Neutrophil (primary cell): ENCODE data around the gene NINL.
"Not testable (repeated sequence)": the region's sequence is repeated elsewhere in the genome, so short reads cannot be mapped to it uniquely, and the experiment has no call there.

Experiments used
- H3K27ac ChIP-seq: fragments of 200-600 bp; sonication (generic); 2 replicates; pipeline ENCODE4 v1.5.1; 2016; ENCODE audit warnings: mild to moderate bottlenecking, moderate library complexity
- H3K27me3 ChIP-seq: fragments of 200-600 bp; sonication (generic); 2 replicates; pipeline ENCODE4 v1.6.0; 2016; ENCODE audit warnings: mild to moderate bottlenecking
- H3K36me3 ChIP-seq: fragments of 200-600 bp; sonication (generic); 2 replicates; pipeline ENCODE4 v1.5.1; 2017
- H3K4me1 ChIP-seq, 2 experiments: fragments of 200-600 bp in 1 of 2; sonication (generic) in 1 of 2; 1 replicate in 1 of 2; 2 replicates in 1 of 2; pipeline versions ENCODE4 v1.5.1 to v1.6.1; 2013 to 2016; ENCODE audit warnings: low read depth in 1 of 2, low read length in 1 of 2, mild to moderate bottlenecking in 1 of 2, moderate library complexity in 1 of 2; ENCODE audit not compliant: control insufficient read depth in 1 of 2, insufficient read depth in 1 of 2
- H3K4me3 ChIP-seq, 2 experiments: fragments of 200-600 bp in 1 of 2; sonication (generic) in 1 of 2; 1 replicate in 1 of 2; 2 replicates in 1 of 2; pipeline ENCODE4 v1.5.1; 2013 to 2016; ENCODE audit warnings: low read depth in 1 of 2, low read length in 1 of 2, mild to moderate bottlenecking in 1 of 2, moderate library complexity in 1 of 2
- H3K9me3 ChIP-seq: fragments of 200-600 bp; sonication (generic); 2 replicates; pipeline ENCODE4 v1.5.1; 2016
- TF ChIP-seq, protein P1 (sequence below): fragments of 200-600 bp; sonication (generic); IDR thresholded peaks from 2 replicates; pipeline ENCODE4 v1.5.1; 2016; ENCODE audit warnings: antibody characterized with exemption

Gene NINL

DNA sequence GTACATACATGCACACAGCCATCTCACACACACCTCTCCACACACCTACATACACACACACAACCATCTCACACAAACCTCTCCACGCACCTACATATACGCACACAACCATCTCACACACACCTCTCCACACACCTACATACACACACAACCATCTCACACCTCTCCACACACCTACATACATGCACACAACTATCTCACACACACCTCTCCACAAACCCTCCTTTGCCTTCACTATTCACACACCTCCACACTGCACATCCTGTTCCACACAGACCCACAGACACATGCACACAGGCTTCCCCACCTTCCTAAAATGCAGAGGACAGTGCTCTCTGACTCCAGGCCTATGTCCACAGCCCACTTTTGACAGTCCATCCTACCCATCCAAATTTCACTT, 16.3 kb upstream of the NINL start:
- H3K27me3 ChIP-seq, result no peaks in the 10 kb centered on the region
- no peaks in the 10 kb centered on the region for H3K9me3 ChIP-seq
- TF ChIP-seq, protein P1, sequence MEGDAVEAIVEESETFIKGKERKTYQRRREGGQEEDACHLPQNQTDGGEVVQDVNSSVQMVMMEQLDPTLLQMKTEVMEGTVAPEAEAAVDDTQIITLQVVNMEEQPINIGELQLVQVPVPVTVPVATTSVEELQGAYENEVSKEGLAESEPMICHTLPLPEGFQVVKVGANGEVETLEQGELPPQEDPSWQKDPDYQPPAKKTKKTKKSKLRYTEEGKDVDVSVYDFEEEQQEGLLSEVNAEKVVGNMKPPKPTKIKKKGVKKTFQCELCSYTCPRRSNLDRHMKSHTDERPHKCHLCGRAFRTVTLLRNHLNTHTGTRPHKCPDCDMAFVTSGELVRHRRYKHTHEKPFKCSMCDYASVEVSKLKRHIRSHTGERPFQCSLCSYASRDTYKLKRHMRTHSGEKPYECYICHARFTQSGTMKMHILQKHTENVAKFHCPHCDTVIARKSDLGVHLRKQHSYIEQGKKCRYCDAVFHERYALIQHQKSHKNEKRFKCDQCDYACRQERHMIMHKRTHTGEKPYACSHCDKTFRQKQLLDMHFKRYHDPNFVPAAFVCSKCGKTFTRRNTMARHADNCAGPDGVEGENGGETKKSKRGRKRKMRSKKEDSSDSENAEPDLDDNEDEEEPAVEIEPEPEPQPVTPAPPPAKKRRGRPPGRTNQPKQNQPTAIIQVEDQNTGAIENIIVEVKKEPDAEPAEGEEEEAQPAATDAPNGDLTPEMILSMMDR, result no peak
- no peaks in the 10 kb centered on the region for H3K36me3 ChIP-seq
- no peak overlapping the region for H3K4me3 ChIP-seq
- no peak overlapping the region for H3K27ac ChIP-seq
- no peaks in the 10 kb centered on the region for H3K4me1 ChIP-seq

- Histone ChIP-seq H3K4me1 (no peaks in the 10 kb centered on the region), H3K27ac (no peak overlapping the region), H3K9me3 (no peaks in the 10 kb centered on the region), H3K4me3 (no peak overlapping the region), H3K27me3 (no peaks in the 10 kb centered on the region), H3K36me3 (no peaks in the 10 kb centered on the region)
- TF ChIP-seq, protein P1, result no peak
These were observed 15.3 kb upstream of the NINL start for GRCh38 chr20:25600632-25601031.

- TF ChIP-seq, protein P1, result no peak
- H3K27me3 ChIP-seq, result peaks cover 23% of the 10 kb centered on the region
- no peak overlapping the region for H3K4me3 ChIP-seq
- H3K36me3 ChIP-seq, result no peaks in the 10 kb centered on the region
- H3K27ac ChIP-seq, result no peak overlapping the region
- H3K4me1 ChIP-seq, result no peaks in the 10 kb centered on the region
- no peaks in the 10 kb centered on the region for H3K9me3 ChIP-seq
These were observed 7.0 kb upstream of the NINL start for GRCh38 chr20:25592135-25592852.

GRCh38 chr20:25590778-25591177, 5.4 kb upstream of the NINL start:
- not testable (repeated sequence) for H3K4me1 ChIP-seq, H3K9me3 ChIP-seq, H3K4me3 ChIP-seq, H3K27ac ChIP-seq, H3K36me3 ChIP-seq
- peaks cover 38% of the 10 kb centered on the region for H3K27me3 ChIP-seq

GRCh38 chr20:25588491-25588890, 3.2 kb upstream of the NINL start:
- no peak overlapping the region for H3K27ac ChIP-seq
- H3K27me3 ChIP-seq, result peaks cover 61% of the 10 kb centered on the region
- peaks cover 5 to 6% of the 10 kb centered on the region in 2 experiments for H3K4me1 ChIP-seq
- TF ChIP-seq, protein P1, result no peak
- no peak overlapping the region for H3K4me3 ChIP-seq
- H3K36me3 ChIP-seq, result no peaks in the 10 kb centered on the region
- H3K9me3 ChIP-seq, result no peaks in the 10 kb centered on the region

DNA sequence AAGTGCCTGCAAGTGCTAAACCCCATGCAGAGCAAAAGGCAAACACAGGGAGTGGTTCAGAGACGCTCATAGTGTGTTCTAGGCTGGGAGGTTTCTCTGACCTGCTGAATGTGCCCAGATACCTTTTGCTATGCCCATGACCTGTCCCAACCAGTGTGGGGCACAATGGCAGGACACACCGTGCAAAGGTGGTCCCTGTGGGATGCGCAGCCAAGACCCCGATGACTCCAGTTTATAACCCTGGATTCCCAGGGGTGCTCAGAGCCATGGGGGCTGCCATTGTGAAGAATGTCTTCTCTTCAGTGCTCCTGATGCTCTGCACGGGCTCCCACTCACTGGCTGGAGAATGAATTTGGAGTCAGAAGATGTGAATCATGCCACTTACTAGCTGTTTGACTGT, 2.2 kb upstream of the NINL start:
- peaks cover 70% of the 10 kb centered on the region for H3K27me3 ChIP-seq
- no peaks in the 10 kb centered on the region for H3K9me3 ChIP-seq
- TF ChIP-seq, protein P1, result no peak
- no peaks in the 10 kb centered on the region for H3K36me3 ChIP-seq
- no peak overlapping the region for H3K27ac ChIP-seq
- H3K4me1 ChIP-seq, result peaks cover 5 to 6% of the 10 kb centered on the region in 2 experiments
- no peak overlapping the region for H3K4me3 ChIP-seq
